Trophoblast cell (in vitro differentiated cells and primary cell): ENCODE results near the gene ASTN2.

ENCODE experiments used
- DNase-seq, 2 donors: peaks; one replicate each; pipeline ENCODE4 v3.0.0-alpha.2; 2016
- H2AFZ ChIP-seq: 2 replicates; pipeline ENCODE4 v1.6.1; 2013; ENCODE audit warnings: low read length, moderate library complexity, mild to moderate bottlenecking; ENCODE audit not compliant: insufficient read depth, poor library complexity
- H2AK5ac ChIP-seq: 2 replicates; pipeline ENCODE4 v1.6.1; 2013; ENCODE audit warnings: mild to moderate bottlenecking, low read length
- H2BK120ac ChIP-seq: 2 replicates; pipeline ENCODE4 v1.6.1; 2013; ENCODE audit warnings: low read length, mild to moderate bottlenecking, moderate library complexity; ENCODE audit not compliant: insufficient read depth, poor library complexity
- H2BK12ac ChIP-seq: 2 replicates; pipeline ENCODE4 v1.6.1; 2013; ENCODE audit warnings: mild to moderate bottlenecking, low read length, moderate library complexity
- H2BK5ac ChIP-seq: 2 replicates; pipeline ENCODE4 v1.6.1; 2013; ENCODE audit warnings: low read length, low read depth, moderate library complexity, mild to moderate bottlenecking; ENCODE audit not compliant: poor library complexity
- H3K14ac ChIP-seq: 2 replicates; pipeline ENCODE4 v1.6.1; 2013; ENCODE audit warnings: mild to moderate bottlenecking, low read length
- H3K18ac ChIP-seq: 2 replicates; pipeline ENCODE4 v1.6.1; 2013; ENCODE audit warnings: mild to moderate bottlenecking, low read length
- H3K23ac ChIP-seq: 2 replicates; pipeline ENCODE4 v1.6.1; 2013; ENCODE audit warnings: low read length
- H3K27ac ChIP-seq: 2 replicates; pipeline ENCODE4 v1.5.1; 2013; ENCODE audit warnings: low read depth, mild to moderate bottlenecking, inconsistent platforms, low read length, moderate library complexity
- H3K27me3 ChIP-seq: 2 replicates; pipeline ENCODE4 v1.6.1; 2013; ENCODE audit warnings: inconsistent platforms, mild to moderate bottlenecking, low read length, moderate library complexity; ENCODE audit not compliant: insufficient read depth
- H3K36me3 ChIP-seq, 2 experiments: 1 replicate in 1 of 2; 2 replicates in 1 of 2; pipeline ENCODE4 v1.6.1; 2013; ENCODE audit warnings: low read length in 2 of 2, mild to moderate bottlenecking in 2 of 2, moderate library complexity in 1 of 2; ENCODE audit not compliant: insufficient read depth in 2 of 2, control insufficient read depth in 1 of 2
- H3K4ac ChIP-seq: 2 replicates; pipeline ENCODE4 v1.6.1; 2013; ENCODE audit warnings: low read depth, mild to moderate bottlenecking, low read length, moderate library complexity
- H3K4me1 ChIP-seq, 2 experiments: 1 replicate in 1 of 2; 2 replicates in 1 of 2; pipeline ENCODE4 v1.6.1; 2013; ENCODE audit warnings: low read length in 2 of 2, mild to moderate bottlenecking in 2 of 2, moderate library complexity in 1 of 2; ENCODE audit not compliant: insufficient read depth in 2 of 2, control insufficient read depth in 1 of 2
- H3K4me2 ChIP-seq: 2 replicates; pipeline ENCODE4 v1.6.1; 2013; ENCODE audit warnings: inconsistent platforms, mild to moderate bottlenecking, low read length, moderate library complexity
- H3K4me3 ChIP-seq: 2 replicates; pipeline ENCODE4 v1.5.1; 2013; ENCODE audit warnings: mild to moderate bottlenecking, low read depth, low read length, inconsistent platforms
- H3K79me1 ChIP-seq: one replicate; pipeline ENCODE4 v1.6.1; 2013; ENCODE audit warnings: low read length
- H3K79me2 ChIP-seq: 2 replicates; pipeline ENCODE4 v1.6.1; 2013; ENCODE audit warnings: low read length, mild to moderate bottlenecking; ENCODE audit not compliant: control insufficient read depth, insufficient read depth, poor library complexity
- H3K9ac ChIP-seq: 2 replicates; pipeline ENCODE4 v1.6.1; 2013; ENCODE audit warnings: mild to moderate bottlenecking, low read length
- H3K9me3 ChIP-seq: 2 replicates; pipeline ENCODE4 v1.6.1; 2013; ENCODE audit warnings: low read depth, mild to moderate bottlenecking, control low read depth, inconsistent platforms, low read length; ENCODE audit not compliant: insufficient read depth
- H4K12ac ChIP-seq: 2 replicates; pipeline ENCODE4 v1.6.1; 2013; ENCODE audit warnings: low read depth, mild to moderate bottlenecking, low read length, moderate library complexity
- H4K8ac ChIP-seq: 2 replicates; pipeline ENCODE4 v1.6.1; 2013; ENCODE audit warnings: low read depth, mild to moderate bottlenecking, low read length, moderate library complexity
- H4K91ac ChIP-seq: one replicate; pipeline ENCODE4 v1.6.1; 2013; ENCODE audit warnings: low read depth, mild to moderate bottlenecking, low read length, moderate library complexity
- WGBS: extraction: QIAGEN DNeasy Blood & Tissue Kit; methylation state at CpG from one replicate; pipeline ENCODE4 v1.1.7; 2013; ENCODE audit warnings: missing lambda C conversion rate; ENCODE audit not compliant: insufficient read length, insufficient coverage; ENCODE audit errors: extremely low coverage; 5-methylcytosine and 5-hydroxymethylcytosine counted together

Gene ASTN2

GRCh38 chr9:116686135-116686534 is 728.7 kb downstream of the ASTN2 start:
- Histone ChIP-seq H3K4ac (no peak overlapping the region), H2BK120ac (peak overlapping the region; percentile 21)
- peak in 1 of 2 donors; percentile 63 for DNase-seq

DNA sequence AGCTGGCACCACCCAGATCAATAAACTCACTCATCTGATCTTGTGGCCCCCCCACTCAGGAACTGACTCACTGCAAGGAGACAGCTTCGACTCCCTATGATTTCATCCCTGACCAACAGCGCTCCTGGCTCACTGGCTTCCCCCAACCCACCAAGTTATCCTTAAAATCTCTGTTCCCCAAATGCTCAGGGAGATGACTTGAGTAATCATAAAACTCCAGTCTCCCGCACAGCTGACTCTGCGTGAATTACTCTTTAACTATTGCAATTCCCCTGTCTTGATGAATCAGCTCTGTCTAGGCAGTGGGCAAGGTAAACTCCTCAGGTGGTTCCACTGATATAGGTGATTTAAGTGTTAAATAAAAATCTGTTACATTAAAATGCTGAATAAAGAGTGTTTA is 729.7 kb downstream of the ASTN2 start:
- Histone ChIP-seq H2AFZ (no peak overlapping the region), H3K9ac (no peak overlapping the region), H3K4me2 (no peak overlapping the region), H2BK12ac (no peak overlapping the region), H4K91ac (no peak overlapping the region), H4K12ac (no peak overlapping the region), H3K79me1 (peaks cover 2% of the 10 kb centered on the region), H3K4ac (no peak overlapping the region), H3K18ac (no peak overlapping the region), H2BK120ac (no peak overlapping the region), H3K4me1 (peaks cover 9 to 13% of the 10 kb centered on the region in 2 experiments), H3K4me3 (no peak overlapping the region), H3K27ac (no peak overlapping the region), H3K9me3 (no peaks in the 10 kb centered on the region), H3K36me3 (no peaks in the 10 kb centered on the region), H3K14ac (no peak overlapping the region), H4K8ac (no peak overlapping the region), H3K27me3 (no peaks in the 10 kb centered on the region), H2AK5ac (no peak overlapping the region), H2BK5ac (no peak overlapping the region), H3K23ac (no peak overlapping the region), H3K79me2 (peaks cover 6% of the 10 kb centered on the region)
- DNase-seq: no peak
- WGBS: no CpG with 5 or more reads among the region's 4 CpGs

More at GRCh38 chr9:116686135-116686534, 728.7 kb downstream of the ASTN2 start:
- Histone ChIP-seq H3K14ac (no peak overlapping the region), H3K36me3 (no peaks in the 10 kb centered on the region), H3K9me3 (no peaks in the 10 kb centered on the region), H3K9ac (no peak overlapping the region), H3K79me2 (peaks cover 6% of the 10 kb centered on the region), H3K27me3 (no peaks in the 10 kb centered on the region), H3K18ac (no peak overlapping the region), H3K27ac (no peak overlapping the region), H3K4me3 (no peak overlapping the region), H3K23ac (no peak overlapping the region), H3K4me1 (peaks cover 9 to 13% of the 10 kb centered on the region in 2 experiments), H4K12ac (no peak overlapping the region), H3K4me2 (no peak overlapping the region), H4K8ac (peak overlapping the region; percentile 40), H2AK5ac (peak overlapping the region; percentile 18), H2BK12ac (peak overlapping the region; percentile 3), H3K79me1 (peaks cover 2% of the 10 kb centered on the region), H4K91ac (no peak overlapping the region), H2BK5ac (no peak overlapping the region), H2AFZ (no peak overlapping the region)

- Histone ChIP-seq H3K36me3 (no peaks in the 10 kb centered on the region), H3K4me2 (no peak overlapping the region), H2BK120ac (no peak overlapping the region), H3K27ac (no peak overlapping the region), H3K18ac (no peak overlapping the region), H3K9me3 (no peaks in the 10 kb centered on the region), H3K4me3 (no peak overlapping the region), H3K27me3 (no peaks in the 10 kb centered on the region), H3K9ac (no peak overlapping the region), H3K4ac (no peak overlapping the region), H4K8ac (no peak overlapping the region), H4K91ac (no peak overlapping the region), H3K4me1 (peaks cover 9 to 13% of the 10 kb centered on the region in 2 experiments), H3K79me2 (peaks cover 6% of the 10 kb centered on the region), H2BK5ac (no peak overlapping the region), H4K12ac (no peak overlapping the region), H2BK12ac (no peak overlapping the region), H3K79me1 (peaks cover 2% of the 10 kb centered on the region), H2AK5ac (no peak overlapping the region), H3K14ac (no peak overlapping the region), H2AFZ (no peak overlapping the region), H3K23ac (no peak overlapping the region)
- no peak for DNase-seq
These were observed 731.3 kb downstream of the ASTN2 start for GRCh38 chr9:116683535-116683934.

- H4K91ac ChIP-seq: no peak overlapping the region
- no peak overlapping the region for H3K14ac ChIP-seq
- no peak for DNase-seq
- H3K36me3 ChIP-seq: no peaks in the 10 kb centered on the region
- H2AK5ac ChIP-seq: no peak overlapping the region
- peaks cover 2% of the 10 kb centered on the region for H3K9me3 ChIP-seq
- no peak overlapping the region for H4K12ac ChIP-seq
- no peaks in the 10 kb centered on the region for H3K4me1 ChIP-seq
- H3K23ac ChIP-seq: no peak overlapping the region
- no peak overlapping the region for H3K9ac ChIP-seq
- H2AFZ ChIP-seq: no peak overlapping the region
- H4K8ac ChIP-seq: no peak overlapping the region
- no peaks in the 10 kb centered on the region for H3K79me1 ChIP-seq
- H3K79me2 ChIP-seq: no peaks in the 10 kb centered on the region
- no peak overlapping the region for H3K18ac ChIP-seq
- H2BK120ac ChIP-seq: no peak overlapping the region
- no peak overlapping the region for H2BK5ac ChIP-seq
- no peaks in the 10 kb centered on the region for H3K27me3 ChIP-seq
- WGBS: no CpG with 5 or more reads among the region's 5 CpGs
- H3K4ac ChIP-seq: no peak overlapping the region
- no peak overlapping the region for H2BK12ac ChIP-seq
- no peak overlapping the region for H3K4me3 ChIP-seq
- no peak overlapping the region for H3K27ac ChIP-seq
- no peak overlapping the region for H3K4me2 ChIP-seq
These were observed 740.5 kb downstream of the ASTN2 start for GRCh38 chr9:116674210-116674980.
